ENCODE measurements around the gene PLOD3. TPM values are rescaled to one million over a fixed set of nuclear protein-coding genes. Genes with fewer than 3 reads are reported as not detected.

The PLOD3 gene
- total and polyA plus RNA-seq, 8 donors = 12.4 to 260 (median 31.2) TPM

GRCh38 chr7:101233907-101234547 lies 16.6 kb upstream of the PLOD3 start:
- H3K4me3 ChIP-seq = no peak overlapping the region
- no peaks in the 10 kb centered on the region for H3K9me3 ChIP-seq
- H3K27ac ChIP-seq = peak overlapping the region in 2 of 5 donors; percentile 8 to 9
- no peaks in the 10 kb centered on the region for H3K27me3 ChIP-seq
- peaks cover 3 to 52% (median 39%) of the 10 kb centered on the region in 4 donors for H3K36me3 ChIP-seq
- TF ChIP-seq CTCF (IDR thresholded peaks at IDR 0.05) = no peak
- TF ChIP-seq POLR2AphosphoS5 (IDR thresholded peaks at IDR 0.05) = peak in 1 of 3 donors; percentile 16
- DNase-seq = peak; percentile 70 to 71
- 59 to 82% (median 65%) methylated on average over 17 to 21 of the region's 21 CpGs for WGBS, 5 donors
- peaks cover 21 to 77% (median 49%) of the 10 kb centered on the region in 4 donors for H3K4me1 ChIP-seq
- intact Hi-C loops (cut with DNase I; ENCODE audit: low total_unique reads) = no loop called here

GRCh38 chr7:101232141-101232850 lies 14.9 kb upstream of the PLOD3 start:
- Histone ChIP-seq H3K4me1 (peaks cover 21 to 66% (median 41%) of the 10 kb centered on the region in 4 donors), H3K36me3 (peaks cover 10 to 52% (median 39%) of the 10 kb centered on the region in 4 donors), H3K4me3 (peak overlapping the region; percentile 34 to 52 (median 36)), H3K27me3 (no peaks in the 10 kb centered on the region), H3K27ac (peak overlapping the region; percentile 78 to 87 (median 84)), H3K9me3 (no peaks in the 10 kb centered on the region)
- 10 to 41% (median 19%) methylated on average over 4 to 52 of the region's 52 CpGs for WGBS, 5 donors
- DNase-seq = peak; percentile 80 to 91
- intact Hi-C loops (cut with DNase I; ENCODE audit: low total_unique reads) = no loop called here
- TF ChIP-seq POLR2AphosphoS5 (IDR thresholded peaks at IDR 0.05) (peak in 2 of 3 donors; percentile 58 to 59), POLR2A (IDR thresholded peaks at IDR 0.05) (no peak)

- Histone ChIP-seq H3K4me3 (peak overlapping the region; percentile 34 to 52 (median 36)), H3K9me3 (no peaks in the 10 kb centered on the region), H3K27ac (peak overlapping the region; percentile 78 to 87 (median 84)), H3K36me3 (peaks cover 14 to 52% (median 39%) of the 10 kb centered on the region in 4 donors), H3K4me1 (peaks cover 21 to 60% (median 37%) of the 10 kb centered on the region in 4 donors), H3K27me3 (no peaks in the 10 kb centered on the region)
- no peak for TF ChIP-seq EP300 (IDR thresholded peaks at IDR 0.05)
- TF ChIP-seq POLR2A (IDR thresholded peaks at IDR 0.05) = no peak
- no peak for TF ChIP-seq POLR2AphosphoS5 (IDR thresholded peaks at IDR 0.05)
- DNase-seq = peak; percentile 55 to 58
- 27 to 58% (median 38%) methylated on average over 7 of the region's 7 CpGs for WGBS, 5 donors
- intact Hi-C loops (cut with DNase I; ENCODE audit: low total_unique reads) = no loop called here
These were observed 14.3 kb upstream of the PLOD3 start for GRCh38 chr7:101231644-101232043.

DNA sequence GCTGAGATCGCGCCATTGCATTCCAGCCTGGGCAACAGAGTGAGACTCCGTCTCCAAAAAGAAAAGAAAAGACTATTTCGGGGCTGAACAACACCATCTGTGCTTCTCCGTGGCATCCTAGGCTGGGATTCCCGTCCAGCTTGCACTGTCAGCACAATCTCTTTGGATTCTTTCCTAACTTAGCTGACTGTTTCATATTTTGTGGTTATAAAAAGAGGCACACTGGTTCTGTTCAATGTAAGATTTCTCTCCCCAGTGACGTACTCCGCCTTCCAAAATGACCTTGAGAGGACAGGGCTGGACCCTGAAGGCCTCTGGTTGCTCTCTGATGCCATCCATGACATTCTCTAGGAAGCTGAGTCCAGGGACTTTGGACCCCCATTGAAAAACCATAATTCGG lies 9.3 kb upstream of the PLOD3 start:
- intact Hi-C loops (cut with DNase I; ENCODE audit: low total_unique reads) = no loop called here
- WGBS, 5 donors = 83 to 96% (median 91%) methylated on average over 9 of the region's 9 CpGs

More for the DNA sequence above, 9.3 kb upstream of the PLOD3 start:
- no peak for DNase-seq
- TF ChIP-seq POLR2AphosphoS5 (IDR thresholded peaks at IDR 0.05) (no peak), CTCF (IDR thresholded peaks at IDR 0.05) (no peak), EP300 (IDR thresholded peaks at IDR 0.05) (no peak), POLR2A (IDR thresholded peaks at IDR 0.05) (no peak)
- H3K4me1 ChIP-seq = peaks cover under 1 to 16% (median 15%) of the 10 kb centered on the region in 4 donors
- H3K27ac ChIP-seq = no peak overlapping the region
- no peaks in the 10 kb centered on the region for H3K9me3 ChIP-seq
- peaks cover 41 to 92% (median 77%) of the 10 kb centered on the region in 4 donors for H3K36me3 ChIP-seq
- H3K4me3 ChIP-seq = no peak overlapping the region
- H3K27me3 ChIP-seq = no peaks in the 10 kb centered on the region

All from stomach (tissue), 9 donors.